ENCODE data around the gene PLAU.
"Not testable (repeated sequence)": the region's sequence is repeated elsewhere in the genome, so short reads cannot be mapped to it uniquely, and the experiment has no call there.

The PLAU gene

DNA sequence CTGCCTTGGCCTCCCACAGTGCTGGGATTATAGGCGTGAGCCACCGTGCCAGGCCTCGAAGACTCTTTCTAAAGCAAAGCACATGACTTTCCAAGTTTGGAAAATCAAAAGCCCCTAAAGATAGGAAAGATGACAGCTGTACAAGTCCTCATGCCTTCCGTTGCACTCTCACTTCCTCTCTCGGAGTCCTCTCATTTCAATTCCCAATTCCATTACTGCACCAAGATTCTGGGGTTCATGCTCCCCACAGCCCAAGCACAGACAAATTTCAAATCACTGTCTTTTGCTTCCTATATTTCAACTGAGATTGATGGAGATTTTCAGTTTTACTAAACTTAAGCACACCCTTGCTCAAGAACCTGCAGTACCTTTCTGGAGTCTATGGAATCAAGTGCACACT, 10.9 kb upstream of the PLAU start:
- DNase-seq = no peak

GRCh38 chr10:73901261-73901660, 9.7 kb upstream of the PLAU start:
- no peak for DNase-seq

DNA sequence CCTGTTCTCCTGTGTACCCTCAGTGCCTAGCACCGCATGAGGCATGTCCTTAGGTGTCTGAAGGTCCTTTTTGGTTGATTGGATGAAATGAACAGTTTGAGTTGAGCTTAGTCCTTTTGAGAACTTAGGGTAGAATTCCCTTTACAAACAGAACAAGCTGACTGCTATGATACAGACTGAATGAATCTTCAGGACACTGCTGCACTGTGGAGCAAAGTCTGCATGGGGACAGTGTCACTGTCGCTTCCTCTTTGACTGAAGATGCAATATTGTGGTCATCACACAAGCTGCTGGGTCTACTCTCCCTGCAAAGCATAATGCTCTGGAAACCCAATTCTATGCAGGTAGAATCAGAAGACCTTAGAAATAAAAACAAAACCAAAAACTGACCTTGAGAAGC, 8.6 kb upstream of the PLAU start:
- no peak for DNase-seq

- no peak for DNase-seq
Observed at GRCh38 chr10:73905256-73906020, 5.5 kb upstream of the PLAU start.

DNA sequence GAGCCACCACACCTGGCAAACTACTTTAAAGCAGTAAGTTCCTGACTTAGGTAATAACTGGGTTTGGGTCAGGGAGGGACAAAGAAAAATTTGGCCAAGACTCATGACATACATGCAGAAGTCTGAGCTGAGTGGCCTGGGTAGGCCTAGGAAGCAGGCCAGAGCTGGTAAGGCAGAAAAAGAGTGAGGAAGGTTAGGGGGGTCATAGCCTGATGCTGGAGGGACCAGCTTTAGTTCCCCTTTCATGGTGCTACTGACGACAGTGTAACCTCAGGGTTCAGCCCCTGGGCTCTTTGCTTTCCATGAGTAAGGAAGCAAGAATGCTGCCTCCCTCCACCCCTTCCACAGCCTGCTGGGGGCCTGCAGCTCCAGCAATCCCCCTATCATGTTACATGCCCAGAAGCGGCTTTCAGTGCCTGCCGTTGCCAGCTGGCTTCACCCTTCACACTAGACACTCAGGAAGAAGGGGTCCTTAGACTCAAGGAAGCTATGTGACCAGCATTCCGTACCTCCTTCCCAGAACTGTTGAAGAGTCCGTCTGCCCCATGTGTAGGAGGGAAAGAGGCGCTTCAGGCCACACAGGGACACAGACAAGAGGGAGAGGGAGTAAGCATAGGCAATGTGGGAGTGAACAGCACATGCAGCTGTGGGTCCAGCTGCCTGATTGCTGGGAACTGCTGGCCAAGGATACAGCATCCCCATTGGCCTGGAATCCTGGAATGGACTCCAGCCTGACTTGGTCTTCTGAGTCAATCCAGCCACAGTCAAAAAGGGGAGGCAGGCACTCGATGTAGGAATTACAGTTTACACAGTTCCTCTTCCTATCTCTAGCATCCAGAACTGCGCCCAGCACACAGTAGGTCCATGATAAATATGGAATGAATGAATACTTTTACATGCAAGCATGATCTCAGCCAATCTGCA, 4.1 kb upstream of the PLAU start:
- DNase-seq = no peak

DNA sequence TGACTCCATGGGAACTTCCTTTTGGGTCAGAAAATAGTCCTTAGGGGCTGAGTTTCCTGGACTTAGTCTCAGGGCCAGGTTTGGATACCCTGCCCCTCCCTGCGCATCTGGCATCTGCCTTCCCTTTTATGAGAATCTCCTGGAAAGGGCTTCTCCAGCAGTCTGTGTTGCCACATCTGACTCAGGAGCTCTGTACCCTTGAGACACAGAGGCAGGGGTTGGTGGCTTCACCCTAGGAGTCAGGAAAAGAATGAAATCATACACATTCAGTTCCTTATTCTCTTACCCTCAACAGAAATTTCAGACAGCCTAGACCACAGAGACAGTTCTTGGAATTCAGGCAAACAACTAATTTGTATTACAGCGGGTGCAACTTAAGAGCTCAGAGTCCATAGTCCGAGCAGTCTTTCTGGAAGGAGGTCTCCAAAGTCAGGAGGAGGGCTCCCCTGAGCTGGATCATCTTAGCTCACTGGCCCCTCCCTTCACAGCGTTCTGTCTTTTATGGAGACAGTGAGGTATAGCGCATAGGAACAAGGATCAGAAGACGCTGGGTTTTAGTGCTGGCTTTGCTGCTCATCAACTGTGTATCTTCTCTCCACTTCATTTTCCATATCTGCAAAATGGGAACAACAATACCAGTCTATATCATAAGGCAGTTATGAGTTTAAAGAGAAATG, 3.0 kb upstream of the PLAU start:
- DNase-seq = no peak

DNA sequence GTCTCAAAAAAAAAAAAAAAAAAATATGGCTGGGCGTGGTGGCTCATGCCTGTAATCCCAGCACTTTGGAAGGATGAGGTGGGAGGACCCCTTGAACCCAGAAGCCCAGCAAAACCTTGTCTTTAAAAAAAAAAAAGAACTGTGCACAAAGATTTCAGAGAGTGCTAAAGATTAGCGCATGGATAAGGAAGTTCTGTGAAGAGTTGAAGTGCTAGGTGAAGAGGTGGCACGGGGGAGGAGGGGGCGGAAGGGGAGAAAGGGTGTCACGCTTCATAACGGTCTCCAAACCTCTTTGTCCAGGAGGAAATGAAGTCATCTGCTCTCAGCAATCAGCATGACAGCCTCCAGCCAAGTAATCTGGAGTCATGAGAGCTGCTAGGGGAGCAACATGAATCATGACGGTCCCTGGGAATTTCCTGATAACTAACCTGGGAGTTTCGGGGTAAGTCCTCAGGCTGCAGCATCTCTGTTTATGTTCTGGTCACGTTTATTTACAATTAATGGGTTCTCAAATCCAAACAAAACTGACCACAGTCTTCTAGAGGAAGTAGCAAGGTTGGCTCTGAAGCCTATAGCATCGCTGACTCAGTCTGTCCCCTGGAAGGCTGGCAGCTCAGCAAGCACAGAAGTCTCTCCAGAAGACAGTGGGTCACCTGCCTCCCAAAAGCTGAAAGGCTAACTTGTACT, 1.9 kb upstream of the PLAU start:
- no peak for DNase-seq

DNA sequence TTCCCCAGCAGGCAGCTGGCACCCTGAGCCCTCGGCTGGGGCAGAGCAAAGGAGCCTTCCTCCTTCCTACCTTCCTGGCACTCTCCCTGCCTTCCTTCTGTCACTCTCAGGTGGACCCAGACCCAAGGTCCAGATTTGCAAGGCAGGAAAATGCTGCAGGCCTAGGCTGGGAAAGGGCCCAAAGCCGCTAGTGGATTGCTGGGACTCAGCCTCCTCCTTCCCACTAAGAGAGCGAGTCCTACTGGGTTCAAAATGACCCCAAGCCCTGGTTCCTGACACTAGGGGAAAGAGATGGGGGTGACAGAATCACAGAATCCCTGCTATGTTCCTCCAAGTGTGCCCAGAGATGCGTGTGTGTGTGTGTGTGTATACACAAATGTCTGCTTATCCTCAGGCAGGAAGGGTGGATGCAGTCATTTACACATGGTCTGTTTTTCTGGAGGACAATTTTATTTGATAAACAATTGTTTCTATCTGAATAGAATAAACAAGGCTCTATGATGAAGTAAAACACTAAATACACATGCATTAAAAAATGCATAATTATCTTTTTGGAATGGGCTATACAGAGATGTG, 1.3 kb upstream of the PLAU start:
- DNase-seq = no peak

DNA sequence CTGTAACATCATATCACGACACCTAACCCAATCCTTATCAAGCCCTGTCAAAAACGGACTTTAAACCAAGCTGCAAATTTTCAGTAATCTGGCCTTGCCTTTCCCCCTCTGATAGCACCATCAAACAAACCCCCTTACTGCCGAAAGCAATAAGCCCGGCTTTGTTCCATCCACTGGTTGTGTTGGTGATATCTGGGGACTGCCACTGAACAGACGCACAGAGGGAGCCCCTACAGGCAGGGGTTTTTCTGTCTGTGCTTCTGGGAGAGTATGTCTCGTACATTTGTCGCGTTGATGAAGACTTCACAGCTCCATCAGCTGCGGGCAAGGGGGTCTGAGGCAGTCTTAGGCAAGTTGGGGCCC, 550 bp upstream of the PLAU start:
- no peak for DNase-seq

- no peak for DNase-seq
Observed at GRCh38 chr10:73911553-73912004, 647 bp downstream of the PLAU start.

DNA sequence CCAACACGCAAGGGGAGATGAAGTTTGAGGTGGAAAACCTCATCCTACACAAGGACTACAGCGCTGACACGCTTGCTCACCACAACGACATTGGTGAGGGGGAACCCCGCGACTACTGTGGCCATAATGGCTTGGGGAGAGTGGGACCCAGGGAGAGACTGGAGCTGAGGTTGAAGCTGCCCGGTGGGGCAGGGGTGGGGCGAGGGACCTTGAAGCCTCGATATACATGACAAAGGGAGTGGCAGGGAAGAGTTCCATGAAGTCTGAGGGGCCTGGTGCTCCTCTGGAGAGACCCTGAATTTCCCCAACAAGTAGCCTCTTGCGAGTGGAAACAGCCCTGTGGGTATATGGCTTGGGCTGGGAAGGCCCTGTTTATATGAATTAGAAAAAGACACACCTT, 3.1 kb downstream of the PLAU start:
- no peak for DNase-seq

GRCh38 chr10:73915206-73915851, 4.4 kb downstream of the PLAU start:
- no peak for DNase-seq

DNA sequence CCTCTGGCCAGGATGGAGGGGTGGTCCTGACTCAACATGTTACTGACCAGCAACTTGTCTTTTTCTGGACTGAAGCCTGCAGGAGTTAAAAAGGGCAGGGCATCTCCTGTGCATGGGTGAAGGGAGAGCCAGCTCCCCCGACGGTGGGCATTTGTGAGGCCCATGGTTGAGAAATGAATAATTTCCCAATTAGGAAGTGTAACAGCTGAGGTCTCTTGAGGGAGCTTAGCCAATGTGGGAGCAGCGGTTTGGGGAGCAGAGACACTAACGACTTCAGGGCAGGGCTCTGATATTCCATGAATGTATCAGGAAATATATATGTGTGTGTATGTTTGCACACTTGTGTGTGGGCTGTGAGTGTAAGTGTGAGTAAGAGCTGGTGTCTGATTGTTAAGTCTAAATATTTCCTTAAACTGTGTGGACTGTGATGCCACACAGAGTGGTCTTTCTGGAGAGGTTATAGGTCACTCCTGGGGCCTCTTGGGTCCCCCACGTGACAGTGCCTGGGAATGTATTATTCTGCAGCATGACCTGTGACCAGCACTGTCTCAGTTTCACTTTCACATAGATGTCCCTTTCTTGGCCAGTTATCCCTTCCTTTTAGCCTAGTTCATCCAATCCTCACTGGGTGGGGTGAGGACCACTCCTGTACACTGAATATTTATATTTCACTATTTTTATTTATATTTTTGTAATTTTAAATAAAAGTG, 6.0 kb downstream of the PLAU start:
- DNase-seq = no peak

GRCh38 chr10:73917566-73918305, 6.8 kb downstream of the PLAU start:
- DNase-seq = no peak

- DNase-seq = not testable (repeated sequence)
Observed at GRCh38 chr10:73919481-73919880, 8.5 kb downstream of the PLAU start.

DNA sequence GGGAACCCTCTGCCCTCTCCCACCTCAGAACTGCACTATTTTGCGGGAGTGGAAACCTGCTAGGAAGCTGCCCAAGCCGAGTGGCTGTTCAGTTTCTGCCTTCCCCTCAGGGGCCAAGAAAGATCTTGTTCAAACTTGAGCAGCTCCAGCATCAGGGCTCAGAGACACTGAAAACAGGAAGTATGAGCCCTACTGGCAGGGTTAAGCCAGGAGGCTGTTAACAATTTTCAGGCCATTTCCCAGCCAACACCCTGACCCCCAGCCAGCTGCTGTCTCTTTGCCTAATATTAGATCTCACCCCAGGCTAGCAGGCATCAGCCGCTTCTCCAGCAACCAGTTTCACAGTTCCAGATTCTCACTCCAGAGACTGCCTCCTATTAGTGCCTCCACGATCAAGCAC, 9.2 kb downstream of the PLAU start:
- DNase-seq = no peak

DNA sequence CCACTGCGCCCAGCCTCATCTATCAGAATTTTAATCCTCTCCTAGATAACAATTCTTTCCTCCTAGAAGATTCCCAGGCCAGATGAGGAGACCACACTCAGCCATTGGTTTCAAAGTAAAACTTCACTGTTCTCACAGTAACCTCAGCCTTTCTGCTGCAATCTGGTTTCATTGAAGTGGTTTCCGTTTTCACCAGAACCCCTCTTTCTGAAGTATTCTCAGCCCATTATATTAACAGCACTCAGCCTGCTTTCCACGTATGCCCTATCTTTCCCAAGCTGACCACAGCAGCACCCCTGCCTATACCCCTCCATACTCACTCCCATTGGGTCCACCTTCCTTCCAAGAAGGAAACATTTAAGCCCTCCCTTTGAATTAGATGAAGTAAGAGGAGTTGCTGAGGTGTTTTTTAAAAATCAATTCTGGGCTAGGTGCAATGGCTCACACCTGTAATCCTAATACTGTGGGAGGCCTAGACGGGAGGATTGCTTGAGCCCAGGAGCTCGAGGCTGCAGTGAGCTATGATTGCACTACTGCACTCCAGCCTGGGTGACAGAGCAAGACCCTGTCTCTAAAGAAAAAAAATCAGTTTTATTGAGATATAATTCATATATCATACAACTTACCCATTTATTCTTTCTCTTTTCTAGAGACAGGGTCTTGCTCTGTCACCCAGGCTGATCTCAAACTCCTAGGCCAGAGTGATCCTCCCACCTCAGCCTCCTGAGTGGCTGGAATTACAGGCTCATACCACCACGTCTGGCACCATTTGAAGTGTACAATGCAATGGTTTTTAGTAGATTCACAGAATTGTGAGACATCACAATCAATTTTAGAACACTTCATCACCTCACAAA, 11.3 kb downstream of the PLAU start:
- no peak for DNase-seq

- DNase-seq = no peak
Observed at GRCh38 chr10:73922864-73923133, 11.9 kb downstream of the PLAU start.

DNA sequence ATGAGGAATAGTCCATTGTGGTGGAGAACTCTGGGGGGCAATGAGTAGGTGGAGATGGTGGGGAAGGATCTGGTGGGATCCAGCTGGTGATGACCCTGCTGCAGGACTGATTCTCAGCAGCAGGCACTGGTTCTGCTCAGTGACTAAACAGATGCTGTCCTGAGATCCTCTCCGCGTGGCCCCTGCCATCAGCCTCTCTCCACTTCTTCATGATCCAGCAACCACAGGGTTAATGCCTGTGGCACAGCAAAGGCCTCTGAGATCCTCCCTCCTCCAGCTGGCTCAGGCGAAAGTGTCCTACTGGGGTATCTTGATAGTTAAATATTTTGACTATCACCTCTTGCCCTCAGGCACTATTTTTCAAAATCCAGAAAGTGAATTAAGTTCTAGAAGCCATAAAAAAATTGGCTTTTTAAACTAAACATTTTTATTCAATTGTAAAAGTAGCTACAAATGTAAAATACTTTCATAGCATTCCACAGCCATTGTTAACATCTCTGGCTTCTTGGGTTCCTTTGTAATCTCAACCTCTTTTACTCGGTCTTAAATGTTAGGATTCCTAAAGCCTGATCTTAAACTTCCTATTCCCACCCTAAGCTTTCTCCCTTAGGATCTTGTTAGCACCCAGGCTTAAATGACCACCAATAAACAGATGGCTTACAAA, 13.1 kb downstream of the PLAU start:
- no peak for DNase-seq
